Liver (tissue), 3 donors: Measurements from ENCODE around the gene ITIH4.

Experiments used
- CTCF ChIP-seq: fragments of 150-350 bp; IDR thresholded peaks from 2 replicates; pipeline ENCODE4 v1.5.1; 2017; ENCODE audit warnings: improper control_type of control experiment, low read depth, low read length; ENCODE audit not compliant: missing input control
- NR2F2 ChIP-seq: IDR thresholded peaks from 2 replicates; pipeline ENCODE4 v1.6.1; 2016; ENCODE audit warnings: antibody characterized with exemption
- TAF1 ChIP-seq: conservative IDR thresholded peaks from 2 replicates; pipeline ENCODE4 v1.6.1; 2016; ENCODE audit warnings: antibody characterized with exemption, mild to moderate bottlenecking
- YY1 ChIP-seq: IDR thresholded peaks from 2 replicates; pipeline ENCODE4 v1.6.1; 2016; ENCODE audit warnings: antibody characterized with exemption, mild to moderate bottlenecking
- donor health status: healthy.
- donor health status: healthy.

DNA sequence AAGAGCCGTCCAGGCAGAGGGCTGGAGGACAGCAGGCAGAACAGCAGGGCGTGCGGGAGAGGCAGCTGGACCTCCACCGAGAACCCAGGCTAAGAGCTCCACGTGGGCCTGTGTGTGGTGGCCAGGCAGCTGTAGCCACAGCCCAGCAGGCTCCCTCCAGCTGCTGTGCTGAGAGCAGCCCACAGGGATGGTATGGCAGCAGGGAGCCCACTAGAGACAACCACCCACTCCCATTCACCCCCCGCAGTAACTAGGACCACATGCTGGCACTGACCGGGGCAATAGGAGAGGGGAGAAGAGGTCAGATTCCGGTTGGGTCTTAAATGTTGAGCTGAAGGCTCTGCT, 29.9 kb upstream of the ITIH4 start:
- TF ChIP-seq YY1 (no peak), TAF1 (no peak), CTCF (no peak), NR2F2 (no peak)
